NOMO-1 treated with DMSO at 0.1 percent for 48 hours (cell line): ENCODE measurements around the gene DARS2.
"Not testable (repeated sequence)": the region's sequence is repeated elsewhere in the genome, so short reads cannot be mapped to it uniquely, and the experiment has no call there.

ENCODE experiments used
- DNase-seq: peaks from one replicate; lab custom pipeline; 2025; ENCODE audit not compliant: unreplicated experiment; lab: John Stamatoyannopoulos, UW

The DARS2 gene, protein sequence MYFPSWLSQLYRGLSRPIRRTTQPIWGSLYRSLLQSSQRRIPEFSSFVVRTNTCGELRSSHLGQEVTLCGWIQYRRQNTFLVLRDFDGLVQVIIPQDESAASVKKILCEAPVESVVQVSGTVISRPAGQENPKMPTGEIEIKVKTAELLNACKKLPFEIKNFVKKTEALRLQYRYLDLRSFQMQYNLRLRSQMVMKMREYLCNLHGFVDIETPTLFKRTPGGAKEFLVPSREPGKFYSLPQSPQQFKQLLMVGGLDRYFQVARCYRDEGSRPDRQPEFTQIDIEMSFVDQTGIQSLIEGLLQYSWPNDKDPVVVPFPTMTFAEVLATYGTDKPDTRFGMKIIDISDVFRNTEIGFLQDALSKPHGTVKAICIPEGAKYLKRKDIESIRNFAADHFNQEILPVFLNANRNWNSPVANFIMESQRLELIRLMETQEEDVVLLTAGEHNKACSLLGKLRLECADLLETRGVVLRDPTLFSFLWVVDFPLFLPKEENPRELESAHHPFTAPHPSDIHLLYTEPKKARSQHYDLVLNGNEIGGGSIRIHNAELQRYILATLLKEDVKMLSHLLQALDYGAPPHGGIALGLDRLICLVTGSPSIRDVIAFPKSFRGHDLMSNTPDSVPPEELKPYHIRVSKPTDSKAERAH

DNA sequence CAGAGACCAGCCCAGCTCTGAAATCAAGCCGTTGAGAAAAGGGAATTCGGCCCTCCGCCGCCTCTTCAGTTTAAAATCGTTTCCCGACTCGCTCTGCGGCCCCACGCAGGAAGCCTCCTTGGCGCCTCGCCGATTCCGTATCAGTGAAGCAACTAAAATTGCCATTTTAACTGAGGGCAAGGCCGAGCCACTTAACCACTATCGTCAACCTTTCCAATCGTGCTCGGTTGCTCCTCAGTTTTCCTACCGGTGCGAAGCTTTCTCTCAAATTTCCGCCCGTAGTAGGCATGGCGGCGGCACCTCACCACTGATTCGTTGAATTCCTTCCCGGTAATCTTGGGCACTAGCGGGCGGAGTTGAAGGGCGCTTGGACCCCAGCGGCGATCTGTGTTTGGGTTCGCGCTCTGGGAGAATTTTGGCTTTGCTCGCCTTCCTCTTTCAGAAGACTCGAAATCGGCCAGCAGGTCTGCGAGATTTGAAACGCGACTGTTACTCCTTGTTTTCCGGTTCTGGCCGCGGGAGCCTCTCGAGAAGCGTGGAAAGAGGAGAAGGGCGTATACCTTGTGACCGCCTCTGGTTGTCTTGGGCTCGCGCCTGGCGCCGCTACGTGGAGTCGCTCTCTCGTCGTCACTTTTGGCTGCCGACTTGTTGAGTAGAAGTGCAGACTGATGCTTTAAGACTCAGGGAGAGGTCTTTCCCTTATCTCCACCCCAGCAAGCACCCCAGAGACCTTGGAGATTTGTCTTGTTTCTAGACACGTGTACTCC lies at the start of gene DARS2, which contains the start of gene CENPL:
Gene DARS2, plus strand, starts transcription at position 359 of the 767 bp plus-strand sequence. CDS start 557 bp downstream, outside the sequence.
Gene CENPL, minus strand, starts transcription at position 569 of the 767 bp plus-strand sequence. CDS start 13,584 bp downstream, outside the sequence.
- peak; percentile 99 for DNase-seq

DNA sequence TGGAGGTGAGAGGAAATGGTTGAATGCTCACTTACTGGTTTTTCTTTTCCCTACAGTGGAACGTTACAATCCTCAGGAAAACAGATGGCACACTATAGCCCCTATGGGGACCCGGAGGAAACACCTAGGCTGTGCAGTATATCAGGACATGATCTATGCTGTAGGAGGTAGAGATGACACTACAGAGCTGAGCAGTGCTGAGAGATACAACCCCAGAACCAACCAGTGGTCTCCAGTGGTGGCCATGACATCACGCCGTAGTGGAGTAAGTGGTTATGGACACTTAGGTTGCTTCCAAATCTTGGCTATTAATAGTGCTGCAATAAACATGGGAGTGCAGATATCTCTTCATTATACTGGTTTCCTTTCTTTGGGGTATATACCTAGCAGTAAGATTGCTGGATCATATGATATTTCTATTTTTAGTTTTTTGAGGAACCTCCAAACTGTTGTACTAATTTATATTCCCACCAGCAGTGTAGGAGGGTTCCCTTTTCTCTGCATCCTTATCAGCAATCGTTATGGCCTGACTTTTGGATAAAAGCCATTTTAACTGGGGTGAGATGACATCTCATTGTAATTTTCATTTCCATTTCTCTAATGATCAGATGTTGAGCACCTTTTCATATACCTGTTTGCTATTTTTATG lies 48.8 kb upstream of the DARS2 start:
- DNase-seq = no peak

GRCh38 chr1:173779936-173780335 lies 44.5 kb upstream of the DARS2 start:
- no peak for DNase-seq

DNA sequence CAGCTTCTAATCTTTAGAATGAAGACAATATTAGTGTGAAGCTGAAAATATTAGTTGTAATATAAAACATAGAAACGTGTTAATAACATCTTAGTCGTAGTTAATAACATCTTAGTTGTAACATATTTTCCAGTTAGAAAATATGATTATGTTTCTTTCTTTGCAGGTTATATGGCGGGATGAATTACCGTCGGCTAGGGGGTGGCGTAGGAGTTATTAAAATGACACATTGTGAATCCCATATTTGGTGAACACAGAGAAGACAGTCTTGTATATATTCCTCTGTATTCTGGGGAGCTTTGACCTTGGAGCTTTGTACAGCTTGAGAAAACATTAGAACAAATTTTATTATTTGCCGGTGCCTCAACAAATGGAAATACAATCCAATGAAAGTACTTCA lies 39.5 kb upstream of the DARS2 start:
- no peak for DNase-seq

DNA sequence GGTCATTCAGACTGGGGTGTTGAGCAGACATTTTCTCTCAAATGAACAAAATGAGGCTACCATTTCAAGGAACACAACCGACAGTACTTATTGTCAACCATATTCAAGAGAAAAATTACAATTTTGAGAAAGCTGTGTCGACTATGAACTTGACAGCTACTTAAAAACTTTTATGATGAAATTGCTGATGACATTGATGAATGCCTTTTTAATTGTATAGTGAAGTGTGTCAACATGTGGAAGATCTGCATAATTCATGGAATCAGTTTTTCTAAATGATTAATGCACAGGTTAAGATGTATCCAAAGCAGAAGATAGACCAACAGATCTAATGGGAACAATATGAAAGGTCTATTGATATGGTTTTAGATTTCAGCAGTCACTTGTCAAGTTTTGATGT lies 34.6 kb upstream of the DARS2 start:
- no peak for DNase-seq

GRCh38 chr1:173798078-173798477 lies 26.4 kb upstream of the DARS2 start:
- no peak for DNase-seq

- not testable (repeated sequence) for DNase-seq
Measured at GRCh38 chr1:173799995-173800394, 24.5 kb upstream of the DARS2 start.

- DNase-seq = no peak
Measured at GRCh38 chr1:173802961-173803360, 21.5 kb upstream of the DARS2 start.

DNA sequence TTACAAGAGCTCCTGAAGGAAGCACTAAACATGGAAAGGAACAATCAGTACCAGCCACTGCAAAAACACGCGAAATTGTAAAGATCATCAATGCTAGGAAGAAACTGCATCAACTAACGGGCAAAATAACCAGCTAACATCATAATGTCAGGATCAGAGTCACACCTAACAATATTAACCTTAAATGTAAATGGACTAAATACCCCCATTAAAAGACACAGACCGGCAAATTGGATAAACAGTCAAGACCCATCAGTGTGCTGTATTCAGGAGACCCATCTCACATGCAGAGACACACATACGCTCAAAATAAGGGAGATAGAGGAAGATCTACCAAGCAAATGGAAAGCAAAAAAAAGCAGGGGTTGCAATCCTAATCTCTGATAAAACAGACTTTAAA lies 10.8 kb upstream of the DARS2 start:
- DNase-seq = not testable (repeated sequence)

DNA sequence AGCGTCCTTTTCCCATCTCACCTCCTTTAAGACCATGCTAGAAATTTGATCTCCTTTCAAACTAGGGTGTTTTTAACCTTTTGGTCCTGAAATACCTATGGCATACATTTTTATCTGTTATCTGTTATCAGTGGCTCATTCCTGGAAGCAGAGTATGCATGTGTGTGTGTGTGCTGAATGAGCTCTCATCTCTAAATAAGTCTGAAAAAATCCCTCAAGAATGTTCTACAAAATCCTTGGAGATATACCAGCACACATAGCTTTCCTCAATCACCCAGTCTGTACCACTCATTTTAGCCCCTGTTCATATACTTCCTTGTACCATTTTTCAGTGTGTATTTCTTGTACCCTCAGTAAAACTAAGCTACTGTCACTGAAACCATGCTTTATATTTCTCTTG lies 6.0 kb upstream of the DARS2 start:
- DNase-seq = no peak

GRCh38 chr1:173821680-173822079 lies 2.8 kb upstream of the DARS2 start:
- no peak for DNase-seq

- DNase-seq = no peak
Measured at GRCh38 chr1:173823781-173824314, 625 bp upstream of the DARS2 start.

DNA sequence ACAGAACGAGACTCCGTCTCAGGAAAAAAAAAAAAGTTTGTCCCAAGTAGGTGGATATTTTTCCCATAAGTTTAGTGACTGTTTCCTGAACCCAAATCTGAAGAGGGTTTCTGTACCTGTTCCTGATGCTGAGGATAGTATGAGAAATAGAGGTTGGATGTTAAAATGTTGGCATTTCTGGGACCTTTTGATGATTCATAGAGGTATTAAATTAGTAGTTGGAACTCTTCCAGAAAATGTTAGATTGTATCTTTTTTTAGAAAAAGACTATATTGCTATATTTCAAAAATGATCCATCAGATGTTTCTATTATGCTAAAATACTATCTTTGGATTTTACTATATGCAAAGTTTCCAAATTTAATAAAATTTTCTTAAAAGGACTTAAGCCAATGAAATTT lies 3.1 kb downstream of the DARS2 start:
- no peak for DNase-seq

- no peak for DNase-seq
Measured at GRCh38 chr1:173832748-173833147, 8.3 kb downstream of the DARS2 start.

GRCh38 chr1:173852105-173852504 lies 27.6 kb downstream of the DARS2 start:
- DNase-seq = no peak

GRCh38 chr1:173853074-173853473 lies 28.6 kb downstream of the DARS2 start:
- no peak for DNase-seq

- DNase-seq = no peak
Measured at GRCh38 chr1:173856014-173856413, 31.5 kb downstream of the DARS2 start.

GRCh38 chr1:173856903-173857302 lies 32.4 kb downstream of the DARS2 start:
- no peak for DNase-seq

DNA sequence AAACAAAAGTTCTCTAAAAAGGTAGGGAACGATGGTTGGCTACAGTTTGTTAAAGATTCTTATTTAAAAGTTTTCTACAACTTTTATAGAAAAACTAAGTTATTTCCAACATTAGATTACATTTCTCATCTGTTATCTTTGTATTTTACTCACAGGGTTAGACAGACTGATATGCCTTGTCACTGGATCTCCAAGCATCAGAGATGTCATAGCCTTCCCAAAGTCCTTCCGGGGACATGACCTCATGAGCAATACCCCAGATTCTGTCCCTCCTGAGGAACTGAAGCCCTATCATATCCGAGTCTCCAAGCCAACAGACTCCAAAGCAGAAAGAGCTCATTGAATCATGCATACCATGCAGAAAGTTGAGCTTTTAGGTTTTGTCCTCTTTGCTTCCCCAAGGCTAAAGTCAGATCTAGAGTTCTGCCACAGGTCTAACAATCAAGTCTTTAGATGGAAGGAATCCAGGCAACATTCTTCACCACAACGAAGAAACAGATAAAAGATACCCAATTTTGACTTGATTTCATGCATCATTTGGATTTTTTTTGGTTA lies 33.0 kb downstream of the DARS2 start:
- no peak for DNase-seq

GRCh38 chr1:173859547-173859946 lies 35.1 kb downstream of the DARS2 start:
- DNase-seq = not testable (repeated sequence)
